Measurements from ENCODE around the gene PPP1R3C. TPM values are rescaled to one million over a fixed set of nuclear protein-coding genes. Genes with fewer than 3 reads are reported as not detected.

PPP1R3C gene
- total RNA-seq (2021) (2.1 and 2.7 TPM in 2 replicates), Bru-seq, nascent RNA (percentile 53 among the genes with signal in this experiment), BruChase-seq, experiment 1, labeled RNA remaining after a 2-hour chase (percentile 51 among the genes with signal in this experiment), BruChase-seq, experiment 2, labeled RNA remaining after a 6-hour chase (percentile 33 among the genes with signal in this experiment)
- long read RNA-seq, partial matches to known transcripts, result 0 of 4 reads
- long read RNA-seq, other reads (novel, unspliced or antisense), result 1 of 4 reads

DNA sequence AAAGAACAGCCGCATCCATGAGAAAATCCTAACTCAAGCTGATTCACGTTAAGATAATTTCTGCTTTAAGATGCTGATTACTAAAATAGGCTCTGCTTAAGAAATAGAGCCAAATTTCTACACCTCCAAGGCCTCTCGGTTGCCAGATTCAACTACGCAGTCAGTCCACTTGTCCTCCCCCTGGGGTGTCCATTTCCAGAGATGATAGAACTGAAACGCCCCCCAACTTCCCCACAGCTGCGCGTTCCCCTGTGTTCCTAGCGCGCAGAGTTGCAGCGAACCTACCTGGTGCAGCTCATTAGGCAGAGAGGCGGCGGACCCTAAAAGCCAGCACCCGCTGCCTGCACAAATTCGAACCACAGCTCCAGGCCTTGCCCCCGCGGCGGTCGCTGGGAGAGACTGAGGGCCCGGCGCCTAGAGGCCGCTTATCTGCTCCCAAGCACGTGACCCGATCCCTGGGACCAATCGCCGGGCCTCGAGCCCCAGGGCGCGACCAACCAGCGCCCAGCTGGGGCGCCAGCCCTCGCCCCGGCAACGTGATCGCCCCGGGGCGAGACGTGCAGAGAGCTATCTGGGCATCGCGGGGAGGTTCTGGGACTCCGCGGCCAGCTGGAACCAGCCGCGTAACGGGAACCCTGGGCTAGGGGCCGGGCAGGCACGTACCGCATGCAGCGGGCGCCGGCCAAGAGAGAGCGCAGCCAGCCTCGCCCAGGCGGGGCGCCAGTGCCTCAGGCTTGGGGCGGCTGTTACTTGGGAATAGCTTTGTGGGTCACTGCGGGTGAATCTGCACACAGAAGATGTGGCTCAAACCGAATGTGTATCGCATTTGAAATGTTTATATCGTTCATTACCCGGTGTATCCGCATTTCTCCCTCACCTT is at the start of gene PPP1R3C:
Gene PPP1R3C, minus strand, starts transcription at position 401 of the 880 bp plus-strand sequence. Its CDS starts 102 bp downstream, at position 299.
- TF ChIP-seq, protein P1, sequence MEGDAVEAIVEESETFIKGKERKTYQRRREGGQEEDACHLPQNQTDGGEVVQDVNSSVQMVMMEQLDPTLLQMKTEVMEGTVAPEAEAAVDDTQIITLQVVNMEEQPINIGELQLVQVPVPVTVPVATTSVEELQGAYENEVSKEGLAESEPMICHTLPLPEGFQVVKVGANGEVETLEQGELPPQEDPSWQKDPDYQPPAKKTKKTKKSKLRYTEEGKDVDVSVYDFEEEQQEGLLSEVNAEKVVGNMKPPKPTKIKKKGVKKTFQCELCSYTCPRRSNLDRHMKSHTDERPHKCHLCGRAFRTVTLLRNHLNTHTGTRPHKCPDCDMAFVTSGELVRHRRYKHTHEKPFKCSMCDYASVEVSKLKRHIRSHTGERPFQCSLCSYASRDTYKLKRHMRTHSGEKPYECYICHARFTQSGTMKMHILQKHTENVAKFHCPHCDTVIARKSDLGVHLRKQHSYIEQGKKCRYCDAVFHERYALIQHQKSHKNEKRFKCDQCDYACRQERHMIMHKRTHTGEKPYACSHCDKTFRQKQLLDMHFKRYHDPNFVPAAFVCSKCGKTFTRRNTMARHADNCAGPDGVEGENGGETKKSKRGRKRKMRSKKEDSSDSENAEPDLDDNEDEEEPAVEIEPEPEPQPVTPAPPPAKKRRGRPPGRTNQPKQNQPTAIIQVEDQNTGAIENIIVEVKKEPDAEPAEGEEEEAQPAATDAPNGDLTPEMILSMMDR (conservative IDR thresholded peaks at IDR 0.05; ENCODE audit: low read depth, low read length), result peak; percentile 45
- TF ChIP-seq EZH2 (IDR thresholded peaks at IDR 0.05; ENCODE audit: borderline replicate concordance, low read depth, low read length, poor library complexity, severe bottlenecking), result no peak
- no peaks in the 10 kb centered on the region for H3K36me3 ChIP-seq (ENCODE audit: insufficient read depth, low read length, poor library complexity, severe bottlenecking)
- no peaks in the 10 kb centered on the region for H3K9me3 ChIP-seq (ENCODE audit: low read depth, low read length, poor library complexity, severe bottlenecking)
- intact Hi-C loops (cut with micrococcal nuclease; ENCODE audit: unreplicated experiment), result no loop called here
- peak; percentile 94 for DNase-seq (ENCODE audit: low spot score)
- H3K27me3 ChIP-seq (replicated peaks; ENCODE audit: insufficient read depth, low read depth, low read length, poor library complexity), result no peaks in the 10 kb centered on the region
- H3K4me3 ChIP-seq (ENCODE audit: low read depth, low read length, poor library complexity, severe bottlenecking), result peak within 1 kb of the TSS; percentile 50
- ChIA-PET CTCF (interaction anchor here (0.5 to 1.2 kb wide), 4 partner anchors 81 to 334 kb away, joined by 3 to 5 read pairs (median 4); no protein-coding TSS in a partner anchor), POLR2A (ENCODE audit: low non-redundant PET) (interaction anchor here (0.6 to 0.7 kb wide), 2 partner anchors 139 to 1095 kb away, joined by 3 read pairs; no protein-coding TSS in a partner anchor)
- peaks cover 7% of the 10 kb centered on the region for H3K4me1 ChIP-seq (ENCODE audit: insufficient read depth, low read length, poor library complexity, severe bottlenecking)
- H3K27ac ChIP-seq (ENCODE audit: low read depth, low read length, poor library complexity, severe bottlenecking), result no peak within 1 kb of the TSS
- TSS peak; percentile 78 for BruUV-seq (replicated peaks)

DNA sequence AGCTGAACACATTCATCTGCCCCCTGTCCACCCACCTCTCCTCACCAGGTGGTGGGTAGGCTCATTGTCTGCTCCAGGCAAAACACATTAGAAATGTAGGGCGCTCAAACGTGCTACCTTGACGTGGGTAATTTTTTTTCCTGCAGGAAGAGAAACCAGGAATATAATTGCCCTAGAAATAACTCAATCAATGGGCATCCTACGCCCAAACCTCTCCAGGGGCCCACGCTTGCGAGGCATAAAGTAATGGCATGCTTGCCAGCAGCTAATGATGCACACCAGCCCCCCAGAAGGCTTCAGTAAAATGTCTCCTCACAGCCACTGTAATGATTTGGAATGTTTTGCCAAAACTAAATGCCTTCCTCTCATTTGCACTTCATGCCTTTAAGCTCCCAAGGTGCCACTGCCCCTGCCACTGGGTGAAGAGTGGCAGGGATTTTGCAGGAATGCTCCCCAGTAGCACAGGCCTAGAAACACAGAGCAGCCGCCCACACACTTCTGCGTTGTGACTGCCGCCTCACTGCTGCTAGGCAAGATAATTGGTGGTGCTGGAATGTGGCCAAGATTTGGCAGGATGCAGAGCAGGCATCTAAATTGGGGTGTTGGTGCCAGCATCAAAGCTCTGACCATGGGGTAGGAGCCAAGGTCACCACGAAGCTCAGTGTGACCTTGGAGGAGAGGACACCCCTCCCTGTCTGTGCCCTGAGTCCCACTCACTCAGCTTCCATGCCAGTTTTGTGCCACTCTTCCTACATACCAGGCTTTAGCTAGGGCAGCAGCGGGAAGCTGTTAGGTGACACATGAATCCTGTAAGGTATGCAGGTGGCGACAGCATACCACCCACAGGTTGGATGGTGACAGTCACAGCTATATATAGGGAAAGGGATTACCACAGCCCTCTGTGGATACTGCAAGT is 48.7 kb upstream of the PPP1R3C start:
- Histone ChIP-seq H3K9me3 (ENCODE audit: low read depth, low read length, poor library complexity, severe bottlenecking) (no peaks in the 10 kb centered on the region), H3K27ac (ENCODE audit: low read depth, low read length, poor library complexity, severe bottlenecking) (no peak overlapping the region), H3K4me1 (ENCODE audit: insufficient read depth, low read length, poor library complexity, severe bottlenecking) (peaks cover 7% of the 10 kb centered on the region), H3K4me3 (ENCODE audit: low read depth, low read length, poor library complexity, severe bottlenecking) (no peak overlapping the region), H3K36me3 (ENCODE audit: insufficient read depth, low read length, poor library complexity, severe bottlenecking) (no peaks in the 10 kb centered on the region), H3K27me3 (replicated peaks; ENCODE audit: insufficient read depth, low read depth, low read length, poor library complexity) (no peaks in the 10 kb centered on the region)
- no TSS peak for BruUV-seq (replicated peaks)
- intact Hi-C loops (cut with micrococcal nuclease; ENCODE audit: unreplicated experiment), result no loop called here
- TF ChIP-seq, protein P1 (conservative IDR thresholded peaks at IDR 0.05; ENCODE audit: low read depth, low read length), result no peak
- no peak for TF ChIP-seq EZH2 (IDR thresholded peaks at IDR 0.05; ENCODE audit: borderline replicate concordance, low read depth, low read length, poor library complexity, severe bottlenecking)
- CTCF ChIA-PET, result no interaction called here
- POLR2A ChIA-PET (ENCODE audit: low non-redundant PET), result no interaction called here
- DNase-seq (ENCODE audit: low spot score), result peak; percentile 80

- POLR2A ChIA-PET (ENCODE audit: low non-redundant PET), result no interaction called here
- Histone ChIP-seq H3K36me3 (ENCODE audit: insufficient read depth, low read length, poor library complexity, severe bottlenecking) (no peaks in the 10 kb centered on the region), H3K4me1 (ENCODE audit: insufficient read depth, low read length, poor library complexity, severe bottlenecking) (peaks cover 7% of the 10 kb centered on the region), H3K27ac (ENCODE audit: low read depth, low read length, poor library complexity, severe bottlenecking) (no peak overlapping the region), H3K9me3 (ENCODE audit: low read depth, low read length, poor library complexity, severe bottlenecking) (no peaks in the 10 kb centered on the region), H3K4me3 (ENCODE audit: low read depth, low read length, poor library complexity, severe bottlenecking) (no peak overlapping the region), H3K27me3 (replicated peaks; ENCODE audit: insufficient read depth, low read depth, low read length, poor library complexity) (no peaks in the 10 kb centered on the region)
- CTCF ChIA-PET, result no interaction called here
- intact Hi-C loops (cut with micrococcal nuclease; ENCODE audit: unreplicated experiment), result no loop called here
- DNase-seq (ENCODE audit: low spot score), result no peak
- TF ChIP-seq, protein P1 (conservative IDR thresholded peaks at IDR 0.05; ENCODE audit: low read depth, low read length), result no peak
- no peak for TF ChIP-seq EZH2 (IDR thresholded peaks at IDR 0.05; ENCODE audit: borderline replicate concordance, low read depth, low read length, poor library complexity, severe bottlenecking)
- BruUV-seq (replicated peaks), result no TSS peak
Observed at GRCh38 chr10:91680487-91680886, 47.6 kb upstream of the PPP1R3C start.

Data from A673 (cell line).